H1 (cell line): ENCODE data around the gene SHOC1. TPM values are rescaled to one million over a fixed set of nuclear protein-coding genes. Genes with fewer than 3 reads are reported as not detected.

ENCODE experiments used
- CTCF ChIA-PET: fragments of 300-600 bp; sonication (Branson Sonifier 250); formaldehyde crosslinking; loops from one replicate; lab custom pipeline; 2021; ENCODE audit not compliant: partially characterized antibody; lab: Charles Lee
- POLR2A ChIA-PET: fragments of 300-600 bp; sonication (Branson Sonifier 250); formaldehyde crosslinking; loops from one replicate; lab custom pipeline; 2021; ENCODE audit warnings: inconsistent platforms; ENCODE audit not compliant: partially characterized antibody; lab: Charles Lee
- DNase-seq, 2 experiments: peaks; one replicate each; pipeline versions ENCODE4 v3.0.0 to v3.0.0-alpha.2; 2010 to 2022; ENCODE audit warnings: low spot score in 2 of 2, low read depth in 1 of 2, mixed read lengths in 1 of 2
- FAIRE-seq: peaks from 2 replicates; lab custom pipeline; 2011; peaks lifted over from hg19 to GRCh38; lab: Jason Lieb, UNC
- H2AFZ ChIP-seq: 2 replicates; pipeline ENCODE4 v1.8.1; 2012; ENCODE audit warnings: low read length, inconsistent platforms
- H2AK5ac ChIP-seq: 2 replicates; pipeline ENCODE4 v1.6.1; 2013; ENCODE audit warnings: low read depth, low read length
- H2BK120ac ChIP-seq: replicated peaks from 2 replicates; pipeline ENCODE3; 2013; ENCODE audit warnings: low read depth, low read length, inconsistent platforms
- H2BK12ac ChIP-seq: 2 replicates; pipeline ENCODE4 v1.6.1; 2013; ENCODE audit warnings: low read depth, low read length
- H2BK15ac ChIP-seq: 2 replicates; pipeline ENCODE4 v1.6.1; 2013; ENCODE audit warnings: low read length
- H2BK20ac ChIP-seq: 2 replicates; pipeline ENCODE4 v1.6.1; 2013; ENCODE audit warnings: low read length
- H2BK5ac ChIP-seq: 2 replicates; pipeline ENCODE4 v1.6.1; 2013; ENCODE audit warnings: low read depth, low read length
- H3K14ac ChIP-seq: 2 replicates; pipeline ENCODE4 v1.6.1; 2013; ENCODE audit warnings: inconsistent platforms; ENCODE audit not compliant: insufficient read length
- H3K18ac ChIP-seq: 2 replicates; pipeline ENCODE4 v1.6.1; 2013; ENCODE audit warnings: low read length; ENCODE audit errors: extremely low read depth
- H3K23ac ChIP-seq: 2 replicates; pipeline ENCODE4 v1.6.1; 2013; ENCODE audit warnings: inconsistent platforms; ENCODE audit not compliant: insufficient read length
- H3K23me2 ChIP-seq: 2 replicates; pipeline ENCODE4 v1.6.1; 2013; ENCODE audit warnings: low read depth, low read length
- H3K27ac ChIP-seq: 2 replicates; pipeline ENCODE4 v1.6.1; 2011; ENCODE audit warnings: low read depth, low read length, inconsistent platforms
- H3K27me3 ChIP-seq, 4 experiments: replicated peaks in 1 of 4; 1 replicate in 1 of 4; 2 replicates in 3 of 4; pipeline versions ENCODE4 v1.6.1 to v1.8.1; 2011 to 2013; ENCODE audit warnings: low read length in 3 of 4, mild to moderate bottlenecking in 3 of 4, inconsistent platforms in 2 of 4, mixed read lengths in 2 of 4, moderate library complexity in 1 of 4; ENCODE audit not compliant: control insufficient read depth in 3 of 4, insufficient read depth in 3 of 4; ENCODE audit errors: extremely low read depth in 1 of 4
- H3K36me3 ChIP-seq, 4 experiments: 2 replicates each; pipeline versions ENCODE4 v1.6.1 to v1.8.1; 2011 to 2013; ENCODE audit warnings: mild to moderate bottlenecking in 4 of 4, low read length in 3 of 4, moderate library complexity in 2 of 4, control low read depth in 1 of 4, inconsistent platforms in 1 of 4; ENCODE audit not compliant: insufficient read depth in 4 of 4, control insufficient read depth in 2 of 4
- H3K4ac ChIP-seq: replicated peaks from 2 replicates; pipeline ENCODE3; 2013; ENCODE audit warnings: low read length, low read depth, mixed read lengths, inconsistent platforms; ENCODE audit not compliant: insufficient read length
- H3K4me1 ChIP-seq, 4 experiments: replicated peaks in 1 of 4; 1 replicate in 1 of 4; 2 replicates in 3 of 4; pipeline versions ENCODE4 v1.6.1 to v1.8.1; 2011 to 2013; ENCODE audit warnings: low read length in 3 of 4, inconsistent platforms in 2 of 4, mixed read lengths in 1 of 4; ENCODE audit not compliant: insufficient read depth in 4 of 4, control insufficient read depth in 3 of 4
- H3K4me2 ChIP-seq, 2 experiments: 2 replicates each; pipeline versions ENCODE4 v1.6.1 to v1.8.1; 2011 to 2013; ENCODE audit warnings: low read depth in 2 of 2, low read length in 2 of 2, control low read depth in 1 of 2, inconsistent platforms in 1 of 2, mild to moderate bottlenecking in 1 of 2; ENCODE audit not compliant: insufficient read depth in 1 of 2
- H3K4me3 ChIP-seq, 4 experiments: fragments of 200-600, 300-600 bp in 1 of 4; sonication (generic), shearing (Covaris generic), sonication (Bioruptor Twin) in 1 of 4; 2 replicates each; pipeline versions ENCODE4 v1.5.1 to v1.8.1; 2011 to 2016; ENCODE audit warnings: low read length in 4 of 4, low read depth in 3 of 4, control low read depth in 2 of 4, inconsistent platforms in 2 of 4, mild to moderate bottlenecking in 2 of 4, mixed read lengths in 1 of 4, moderate library complexity in 1 of 4; ENCODE audit not compliant: insufficient read depth in 2 of 4; ENCODE audit errors: extremely low read depth in 1 of 4
- H3K56ac ChIP-seq: replicated peaks from 2 replicates; pipeline ENCODE3; 2013; ENCODE audit warnings: low read depth, mild to moderate bottlenecking, mixed read lengths, low read length, inconsistent platforms; ENCODE audit not compliant: insufficient read length
- H3K79me1 ChIP-seq: 2 replicates; pipeline ENCODE4 v1.6.1; 2013; ENCODE audit warnings: low read depth, low read length, control low read depth
- H3K79me2 ChIP-seq, 2 experiments: 2 replicates each; pipeline versions ENCODE4 v1.6.1 to v1.8.1; 2012 to 2013; ENCODE audit warnings: low read length in 2 of 2, mild to moderate bottlenecking in 2 of 2, inconsistent platforms in 1 of 2; ENCODE audit not compliant: insufficient read depth in 2 of 2, control insufficient read depth in 1 of 2
- H3K9ac ChIP-seq, 4 experiments: replicated peaks in 1 of 4; 1 replicate in 1 of 4; 2 replicates in 3 of 4; pipeline versions ENCODE4 v1.6.1 to v1.8.1; 2011 to 2013; ENCODE audit warnings: low read depth in 3 of 4, low read length in 3 of 4, control low read depth in 2 of 4, mild to moderate bottlenecking in 2 of 4, moderate library complexity in 2 of 4, inconsistent platforms in 1 of 4; ENCODE audit errors: extremely low read depth in 1 of 4
- H3K9me3 ChIP-seq, 2 experiments: 2 replicates each; pipeline versions ENCODE4 v1.6.1 to v1.8.1; 2012 to 2013; ENCODE audit warnings: mild to moderate bottlenecking in 2 of 2, moderate library complexity in 2 of 2, control low read depth in 1 of 2, inconsistent platforms in 1 of 2, low read depth in 1 of 2, low read length in 1 of 2, mixed read lengths in 1 of 2; ENCODE audit not compliant: insufficient read depth in 2 of 2
- H4K20me1 ChIP-seq, 2 experiments: replicated peaks in 1 of 2; 2 replicates each; pipeline versions ENCODE3 to v1.8.1; 2011 to 2013; ENCODE audit warnings: inconsistent platforms in 2 of 2, low read length in 2 of 2, mild to moderate bottlenecking in 1 of 2; ENCODE audit not compliant: insufficient read depth in 2 of 2, control insufficient read depth in 1 of 2
- H4K5ac ChIP-seq: 2 replicates; pipeline ENCODE4 v1.6.1; 2013; ENCODE audit warnings: low read length, low read depth, mixed read lengths, inconsistent platforms; ENCODE audit not compliant: insufficient read length
- H4K8ac ChIP-seq: 2 replicates; pipeline ENCODE4 v1.8.0; 2013; ENCODE audit warnings: mild to moderate bottlenecking, moderate library complexity, low read length, inconsistent platforms; ENCODE audit not compliant: insufficient read depth; ENCODE audit errors: extremely low read depth
- H4K91ac ChIP-seq: replicated peaks from 2 replicates; pipeline ENCODE3; 2013; ENCODE audit warnings: low read length, mixed read lengths, inconsistent platforms; ENCODE audit not compliant: insufficient read length
- BRCA1 ChIP-seq: IDR thresholded peaks from 2 replicates; pipeline ENCODE4 v1.6.1; 2012; ENCODE audit warnings: low read depth, low read length, improper control_type of control experiment
- CBX5 ChIP-seq: fragments of 300-800, 300-1000 bp; sonication (generic); IDR thresholded peaks from 2 replicates; pipeline ENCODE4 v1.7.1; 2016; ENCODE audit warnings: antibody characterized with exemption, low read length, low read depth
- CBX8 ChIP-seq: fragments of 300-800, 300-1000 bp; sonication (generic); IDR thresholded peaks from 2 replicates; pipeline ENCODE4 v1.7.1; 2016; ENCODE audit warnings: low read depth, low read length, borderline replicate concordance
- CEBPB ChIP-seq: IDR thresholded peaks from 2 replicates; pipeline ENCODE4 v1.6.1; 2012; ENCODE audit warnings: low read depth, low read length
- CREB1 ChIP-seq: IDR thresholded peaks from 2 replicates; pipeline ENCODE4 v1.6.1; 2012; ENCODE audit warnings: inconsistent platforms
- CTCF ChIP-seq, 3 experiments: IDR thresholded peaks; 1 replicate in 2 of 3; 2 replicates in 1 of 3; pipeline versions ENCODE4 v1.5.1 to v1.6.1; 2011; ENCODE audit warnings: low read length in 3 of 3, mild to moderate bottlenecking in 3 of 3, inconsistent platforms in 2 of 3, low read depth in 1 of 3, moderate library complexity in 1 of 3; ENCODE audit not compliant: insufficient read depth in 1 of 3; ENCODE audit errors: control extremely low read depth in 1 of 3
- JUND ChIP-seq: IDR thresholded peaks from 2 replicates; pipeline ENCODE4 v1.6.1; 2011; ENCODE audit warnings: mild to moderate bottlenecking, improper control_type of control experiment, low read length
- KDM1A ChIP-seq: fragments of 200-600, 300-600 bp; sonication (generic); IDR thresholded peaks from 2 replicates; pipeline ENCODE4 v1.7.1; 2016; ENCODE audit warnings: mild to moderate bottlenecking, low read length, borderline replicate concordance
- KDM5A ChIP-seq: fragments of 200-600 bp; IDR thresholded peaks from 2 replicates; pipeline ENCODE4 v1.7.1; 2012; ENCODE audit warnings: mild to moderate bottlenecking, low read length, inconsistent platforms, mixed read lengths
- RBBP5 ChIP-seq: IDR thresholded peaks from 2 replicates; pipeline ENCODE4 v1.7.1; 2012; ENCODE audit warnings: low read depth, mild to moderate bottlenecking, inconsistent platforms, low read length, moderate library complexity, borderline replicate concordance
- SIX5 ChIP-seq: IDR thresholded peaks from 2 replicates; pipeline ENCODE4 v1.6.1; 2011; ENCODE audit warnings: mild to moderate bottlenecking, low read depth, low read length
- SP4 ChIP-seq: IDR thresholded peaks from 2 replicates; pipeline ENCODE4 v1.6.1; 2012; ENCODE audit warnings: low read length, inconsistent platforms
- TAF1 ChIP-seq: IDR thresholded peaks from 2 replicates; pipeline ENCODE4 v1.6.1; 2011; ENCODE audit warnings: mild to moderate bottlenecking, low read depth, low read length
- WGBS, 2 experiments: shearing (Covaris generic) in 1 of 2; methylation state at CpG; one replicate each; pipeline versions ENCODE4 v1.1.6 to v1.1.7; 2013 to 2015; ENCODE audit warnings: low lambda C conversion rate in 2 of 2, mixed read lengths in 2 of 2, inconsistent platforms in 1 of 2, low coverage in 1 of 2, missing lambda C conversion rate in 1 of 2; ENCODE audit not compliant: insufficient replicate concordance in 2 of 2, insufficient coverage in 1 of 2, insufficient read length in 1 of 2; ENCODE audit errors: extremely low coverage in 1 of 2, missing lambda C conversion rate in 1 of 2; 5-methylcytosine and 5-hydroxymethylcytosine counted together
- polyA plus RNA-seq, 7 experiments: library from polyadenylated mRNA; depleted of rRNA in 3 of 7; stranded (reverse) in 5 of 7; unstranded in 2 of 7; fragments of >200 nt in 5 of 7; fragments of 200-250 nt in 2 of 7; gene quantifications; 1 replicate in 5 of 7; 2 replicates in 1 of 7; 4 replicates in 1 of 7; pipeline versions ENCODE4 v1.2.1 to v1.2.3, GENCODE V29; 2011 to 2013; ENCODE audit warnings: missing spikeins in 2 of 7, mixed read lengths in 2 of 7
- total RNA-seq: library from RNA; stranded (reverse); fragmentation: NEBNext Ultra II Directional; extraction: Animal tissue kit (Norgen Biotek cat#: 25700); gene quantifications from 2 replicates; pipeline ENCODE4 v1.2.1, GENCODE V29; 2021

SHOC1 gene
- total and polyA plus RNA-seq, 2 of the 8 experiments (the other 6 are each of a cell fraction or from before 2014, with no cell fraction given): not detected

DNA sequence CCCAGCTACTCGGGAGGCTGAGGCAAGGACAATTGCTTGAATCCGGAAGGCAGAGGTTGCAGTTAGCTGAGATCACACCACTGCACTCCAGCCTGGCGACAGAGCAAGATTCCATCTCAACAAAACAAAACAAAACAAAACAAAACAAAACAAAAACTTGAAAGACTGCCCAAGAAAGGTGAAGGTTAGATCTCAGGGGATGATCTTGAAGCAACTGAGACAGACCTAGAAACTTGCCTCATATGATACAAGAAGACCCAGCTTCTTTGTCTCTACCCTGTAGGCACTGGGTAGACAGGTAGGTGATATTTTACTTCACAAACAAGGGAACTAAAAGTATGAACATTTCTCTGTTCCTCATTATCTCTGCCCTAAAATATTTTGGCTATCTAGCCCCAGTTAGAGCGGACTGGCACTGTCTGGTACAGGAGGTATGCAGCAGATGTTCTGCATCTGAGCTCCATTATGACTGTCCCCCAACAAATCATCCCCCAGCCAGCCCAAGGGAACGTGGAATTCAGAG lies 26.3 kb upstream of the SHOC1 start:
- Histone ChIP-seq H4K8ac (no peak overlapping the region), H3K36me3 (no peaks in the 10 kb centered on the region), H3K23ac (no peak overlapping the region), H2BK12ac (no peak overlapping the region), H3K4me3 (no peak overlapping the region), H2BK5ac (no peak overlapping the region), H3K4me2 (no peak overlapping the region), H3K56ac (no peak overlapping the region), H4K20me1 (no peaks in the 10 kb centered on the region), H2AFZ (no peak overlapping the region), H3K79me2 (no peaks in the 10 kb centered on the region), H2BK15ac (no peak overlapping the region), H3K23me2 (no peaks in the 10 kb centered on the region), H4K91ac (no peak overlapping the region), H3K27ac (no peak overlapping the region), H3K4ac (no peak overlapping the region), H4K5ac (no peak overlapping the region), H2BK120ac (no peak overlapping the region), H3K14ac (no peak overlapping the region), H3K18ac (no peak overlapping the region), H3K9me3 (no peaks in the 10 kb centered on the region), H2BK20ac (no peak overlapping the region), H3K9ac (no peak overlapping the region), H3K4me1 (no peaks in the 10 kb centered on the region), H3K27me3 (no peaks in the 10 kb centered on the region), H3K79me1 (no peaks in the 10 kb centered on the region), H2AK5ac (no peak overlapping the region)
- CTCF ChIA-PET: interaction anchor here (1.7 to 1.9 kb wide), 2 partner anchors 10 to 200 kb away, joined by 4 to 6 read pairs; no protein-coding TSS in a partner anchor
- no peak for DNase-seq
- POLR2A ChIA-PET: no interaction called here
- WGBS, 2 experiments: 85% methylated on average over 5 of the region's 5 CpGs; no CpG with 5 or more reads in 1 of the 2 experiments
- FAIRE-seq: no peak
- no peak for TF ChIP-seq CREB1
- TF ChIP-seq RBBP5: no peak
- no peak for TF ChIP-seq KDM5A
- TF ChIP-seq CBX5: no peak
- no peak for TF ChIP-seq KDM1A
- no peak for TF ChIP-seq CTCF (IDR thresholded peaks at IDR 0.05; ENCODE audit: control extremely low read depth in 1 of 3, insufficient read depth in 1 of 3, low read depth in 1 of 3, low read length in 3 of 3)
- TF ChIP-seq SP4: no peak
- TF ChIP-seq BRCA1: no peak
- no peak for TF ChIP-seq SIX5
- TF ChIP-seq JUND: no peak
- TF ChIP-seq TAF1: no peak
- TF ChIP-seq CBX8: no peak
- TF ChIP-seq CEBPB: no peak
